IMR-90 (cell line): ENCODE results near the gene CTBP1. TPM values are rescaled to one million over a fixed set of nuclear protein-coding genes. Genes with fewer than 3 reads are reported as not detected.
A peak's percentile ranks its signal among the peaks of the same experiment; 100 is the strongest.

ENCODE experiments used
- ATAC-seq: fragments of 200-7000 bp; cut with Tn5 transposase; 2 replicates; pipeline ENCODE4 v1.9.1; 2020; ENCODE audit warnings: low read depth, mild to moderate bottlenecking, moderate library complexity
- BruUV-seq: library from RNA; stranded (reverse); fragments of 400-500 nt; replicated peaks from 2 replicates; lab custom pipeline; 2021; lab: Mats Ljungman, UMichigan
- CTCF ChIA-PET: fragments of 300-600 bp; formaldehyde crosslinking; extraction: SDS; loops from one replicate; lab custom pipeline; 2021; ENCODE audit warnings: antibody characterized with exemption; lab: Yijun Ruan, JAX
- POLR2A ChIA-PET: fragments of 300-600 bp; sonication (Branson Sonifier 250); formaldehyde crosslinking; loops from one replicate; lab custom pipeline; 2022; ENCODE audit warnings: antibody characterized with exemption; ENCODE audit not compliant: unreplicated experiment; lab: Charles Lee
- DNase-seq: peaks from one replicate; pipeline ENCODE4 v3.0.0; 2013
- H2AFZ ChIP-seq: replicated peaks from 2 replicates; pipeline ENCODE3; 2013; ENCODE audit warnings: low read length, mild to moderate bottlenecking; ENCODE audit not compliant: poor library complexity
- H2AK5ac ChIP-seq: 2 replicates; pipeline ENCODE4 v1.6.1; 2013; ENCODE audit warnings: low read depth, low read length, inconsistent platforms
- H2AK9ac ChIP-seq: replicated peaks from 2 replicates; pipeline ENCODE3; 2013; ENCODE audit warnings: mild to moderate bottlenecking, low read depth, low read length, moderate library complexity; ENCODE audit not compliant: poor library complexity
- H2BK120ac ChIP-seq: 2 replicates; pipeline ENCODE4 v1.6.1; 2013; ENCODE audit warnings: low read depth, low read length, inconsistent platforms
- H2BK15ac ChIP-seq: 3 replicates; pipeline ENCODE4 v1.6.1; 2013; ENCODE audit warnings: low read depth, low read length, inconsistent platforms
- H2BK20ac ChIP-seq: 2 replicates; pipeline ENCODE4 v1.6.1; 2013; ENCODE audit warnings: low read depth, mild to moderate bottlenecking, inconsistent platforms, low read length, moderate library complexity
- H2BK5ac ChIP-seq: 2 replicates; pipeline ENCODE4 v1.6.1; 2013; ENCODE audit warnings: mild to moderate bottlenecking, low read depth, low read length, inconsistent platforms; ENCODE audit not compliant: poor library complexity, severe bottlenecking
- H3K14ac ChIP-seq: replicated peaks from 2 replicates; pipeline ENCODE4 v1.6.1; 2013; ENCODE audit warnings: low read depth, low read length, inconsistent platforms
- H3K18ac ChIP-seq: 2 replicates; pipeline ENCODE4 v1.6.1; 2013; ENCODE audit warnings: low read depth, low read length, control low read depth
- H3K23ac ChIP-seq: 2 replicates; pipeline ENCODE4 v1.6.1; 2013; ENCODE audit warnings: low read depth, low read length, inconsistent platforms
- H3K27ac ChIP-seq: 2 replicates; pipeline ENCODE4 v1.5.1; 2013; ENCODE audit warnings: mild to moderate bottlenecking, control low read depth, low read length; ENCODE audit not compliant: insufficient read depth
- H3K27me3 ChIP-seq: 2 replicates; pipeline ENCODE4 v1.6.1; 2013; ENCODE audit warnings: low read length; ENCODE audit not compliant: control insufficient read depth, insufficient read depth
- H3K36me3 ChIP-seq: 2 replicates; pipeline ENCODE4 v1.6.1; 2013; ENCODE audit warnings: low read length, mixed read lengths; ENCODE audit not compliant: control insufficient read depth, insufficient read depth
- H3K4ac ChIP-seq: 2 replicates; pipeline ENCODE4 v1.6.1; 2013; ENCODE audit warnings: low read depth, low read length, inconsistent platforms
- H3K4me1 ChIP-seq: 2 replicates; pipeline ENCODE4 v1.6.1; 2013; ENCODE audit warnings: low read length, mixed read lengths; ENCODE audit not compliant: control insufficient read depth, insufficient read depth
- H3K4me2 ChIP-seq: 2 replicates; pipeline ENCODE4 v1.6.1; 2013; ENCODE audit warnings: low read depth, mild to moderate bottlenecking, control low read depth, low read length, moderate library complexity
- H3K4me3 ChIP-seq: 2 replicates; pipeline ENCODE4 v1.5.1; 2013; ENCODE audit warnings: low read depth, mild to moderate bottlenecking, control low read depth, low read length, moderate library complexity; ENCODE audit not compliant: insufficient read depth
- H3K56ac ChIP-seq: 2 replicates; pipeline ENCODE4 v1.6.1; 2013; ENCODE audit warnings: low read length, inconsistent platforms; ENCODE audit not compliant: insufficient read depth; ENCODE audit errors: extremely low read depth
- H3K79me1 ChIP-seq, 2 experiments: 2 replicates each; pipeline ENCODE4 v1.6.1; 2013; ENCODE audit warnings: low read length in 2 of 2, inconsistent platforms in 1 of 2, low read depth in 1 of 2
- H3K9ac ChIP-seq: 2 replicates; pipeline ENCODE4 v1.6.1; 2013; ENCODE audit warnings: low read depth, low read length, control low read depth
- H3K9me1 ChIP-seq: 2 replicates; pipeline ENCODE4 v1.6.1; 2013; ENCODE audit warnings: low read length, inconsistent platforms; ENCODE audit not compliant: insufficient read depth
- H3K9me3 ChIP-seq: 2 replicates; pipeline ENCODE4 v1.6.1; 2013; ENCODE audit warnings: low read length; ENCODE audit not compliant: control insufficient read depth, insufficient read depth
- H4K20me1 ChIP-seq: 2 replicates; pipeline ENCODE4 v1.6.1; 2013; ENCODE audit warnings: low read length, inconsistent platforms; ENCODE audit not compliant: insufficient read depth
- H4K5ac ChIP-seq: 2 replicates; pipeline ENCODE4 v1.6.1; 2013; ENCODE audit warnings: mild to moderate bottlenecking, low read depth, low read length, control low read depth
- H4K8ac ChIP-seq, 2 experiments: 2 replicates each; pipeline ENCODE4 v1.6.1; 2013; ENCODE audit warnings: low read depth in 2 of 2, low read length in 2 of 2, control low read depth in 1 of 2, inconsistent platforms in 1 of 2
- H4K91ac ChIP-seq: 2 replicates; pipeline ENCODE4 v1.6.1; 2013; ENCODE audit warnings: low read depth, low read length, inconsistent platforms; ENCODE audit not compliant: insufficient read depth
- BHLHE40 ChIP-seq: fragments of 150-350 bp; IDR thresholded peaks from 2 replicates; pipeline ENCODE4 v1.6.1; 2016; ENCODE audit warnings: mild to moderate bottlenecking, low read depth, low read length
- CEBPB ChIP-seq: IDR thresholded peaks from 2 replicates; pipeline ENCODE4 v1.6.1; 2012; ENCODE audit warnings: low read depth, low read length, improper control_type of control experiment
- CHD1 ChIP-seq: IDR thresholded peaks from 2 replicates; pipeline ENCODE4 v1.6.1; 2012; ENCODE audit warnings: low read depth, low read length, improper control_type of control experiment
- FOS ChIP-seq: fragments of 150-350 bp; IDR thresholded peaks from 2 replicates; pipeline ENCODE4 v1.6.1; 2016; ENCODE audit warnings: low read depth, low read length
- MAFK ChIP-seq: IDR thresholded peaks from 2 replicates; pipeline ENCODE4 v1.6.1; 2012; ENCODE audit warnings: low read depth, low read length, improper control_type of control experiment
- MAZ ChIP-seq: IDR thresholded peaks from 2 replicates; pipeline ENCODE4 v1.6.1; 2012; ENCODE audit warnings: low read depth, mild to moderate bottlenecking, low read length, improper control_type of control experiment, moderate library complexity, borderline replicate concordance
- MXI1 ChIP-seq: IDR thresholded peaks from 2 replicates; pipeline ENCODE4 v1.6.1; 2012; ENCODE audit warnings: low read depth, mild to moderate bottlenecking, low read length, moderate library complexity, borderline replicate concordance
- NFE2L2 ChIP-seq: fragments of 150-350 bp; IDR thresholded peaks from 2 replicates; pipeline ENCODE4 v1.6.1; 2016; ENCODE audit warnings: low read depth, mild to moderate bottlenecking, low read length
- POLR2A ChIP-seq: IDR thresholded peaks from 2 replicates; pipeline ENCODE4 v1.6.1; 2012; ENCODE audit warnings: mild to moderate bottlenecking, low read depth, low read length
- RAD21 ChIP-seq: IDR thresholded peaks from 2 replicates; pipeline ENCODE4 v1.6.1; 2012; ENCODE audit warnings: low read length, improper control_type of control experiment
- RCOR1 ChIP-seq: IDR thresholded peaks from 2 replicates; pipeline ENCODE4 v1.6.1; 2012; ENCODE audit warnings: mild to moderate bottlenecking, low read length, improper control_type of control experiment; ENCODE audit not compliant: insufficient replicate concordance
- SMC3 ChIP-seq: fragments of 150-350 bp; IDR thresholded peaks from 2 replicates; pipeline ENCODE4 v1.6.1; 2016; ENCODE audit warnings: low read depth, mild to moderate bottlenecking, antibody characterized with exemption, low read length, moderate library complexity
- WGBS, 2 experiments: methylation state at CpG; one replicate each; pipeline versions ENCODE4 v1.1.5 to v1.1.7; 2013; ENCODE audit warnings: missing lambda C conversion rate in 2 of 2; ENCODE audit not compliant: insufficient read length in 1 of 2; ENCODE audit errors: extremely low coverage in 2 of 2; 5-methylcytosine and 5-hydroxymethylcytosine counted together
- dilution Hi-C: fragments of 300-500 bp; cut with HindIII; formaldehyde crosslinking; loops from one replicate; pipeline ENCODE4 v1.14.3; 2018; ENCODE audit warnings: low sequenced_read_pairs; ENCODE audit not compliant: unreplicated experiment
- in situ Hi-C: fragments of 300-500 bp; cut with MboI; formaldehyde crosslinking; loops from 3 replicates; pipeline ENCODE4 v1.14.3; 2019; ENCODE audit warnings: low sequenced_read_pairs, inconsistent platforms, mixed read lengths
- intact Hi-C: fragments of 100-400 bp; cut with micrococcal nuclease; formaldehyde crosslinking; loops from 2 replicates; pipeline ENCODE4 v1.10.0; 2022
- polyA plus RNA-seq, 3 experiments: library from polyadenylated mRNA; depleted of rRNA; stranded (reverse); fragments of >200 nt; gene quantifications; 2 replicates each; pipeline ENCODE4 v1.2.3, GENCODE V29; 2012; ENCODE audit warnings: low replicate concordance in 1 of 3
- total RNA-seq: library from RNA; depleted of rRNA; stranded (reverse); fragments of >200 nt; gene quantifications from 2 replicates; pipeline ENCODE4 v1.2.3, GENCODE V29; 2012
- TF ChIP-seq, protein P1 (sequence below): fragments of 150-350 bp; IDR thresholded peaks from 2 replicates; pipeline ENCODE4 v1.6.1; 2017; ENCODE audit warnings: mild to moderate bottlenecking, antibody characterized with exemption, low read length, low read depth
- TF ChIP-seq, protein P2 (sequence below): conservative IDR thresholded peaks from 2 replicates; pipeline ENCODE4 v1.5.1; 2012; ENCODE audit warnings: mild to moderate bottlenecking, low read depth, low read length, improper control_type of control experiment

The CTBP1 gene
- total and polyA plus RNA-seq, 2 of the 4 experiments (the other 2 are of a cell fraction) = 147 to 212 TPM

DNA sequence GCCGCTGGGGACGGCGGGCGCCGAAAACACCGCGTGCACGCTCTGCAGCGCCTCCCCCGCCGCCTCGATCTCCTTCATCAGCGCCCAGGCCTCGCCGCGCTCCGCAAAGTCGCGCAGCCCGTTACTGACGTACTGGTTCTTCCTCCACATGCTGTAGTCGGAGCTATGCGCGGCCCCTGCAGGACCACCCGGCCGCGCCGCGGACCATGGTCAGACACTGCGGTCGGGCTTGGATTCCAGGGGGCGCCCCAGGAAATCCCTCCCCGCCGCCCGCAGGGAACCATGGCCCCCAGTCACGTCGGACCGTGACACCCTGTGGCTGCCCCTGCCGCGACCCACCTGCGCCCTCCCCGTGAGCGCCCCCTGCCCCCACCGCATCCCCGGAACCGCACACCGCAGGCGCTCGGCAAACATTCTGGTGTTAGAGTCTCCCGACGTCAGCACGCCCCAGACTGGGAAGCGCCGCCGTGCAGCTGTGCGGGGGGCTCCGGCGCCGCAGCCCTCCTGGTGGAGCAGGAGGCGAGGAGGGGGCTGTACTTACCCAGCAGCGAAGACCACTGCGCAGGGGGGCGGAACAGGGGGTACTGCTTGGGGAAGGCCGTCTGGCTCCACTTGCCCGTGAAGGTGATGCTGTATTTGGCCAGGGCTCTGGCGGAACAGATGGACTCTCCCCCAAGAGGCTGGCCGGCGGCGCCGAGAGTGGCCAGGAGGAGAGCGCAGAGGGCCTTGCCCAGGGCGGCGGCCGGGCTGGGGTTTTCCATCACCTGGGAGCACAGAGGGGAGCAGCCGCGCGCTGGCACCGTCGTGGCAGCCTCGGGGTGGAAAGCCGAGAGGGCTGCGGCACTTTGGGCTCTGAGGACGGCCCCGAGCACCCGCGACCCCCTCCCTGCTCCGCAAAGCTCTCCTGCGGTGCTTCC lies 77.4 kb downstream of the CTBP1 start:
- WGBS, 2 experiments = 33% methylated on average over 50 of the region's 88 CpGs; no CpG with 5 or more reads in 1 of the 2 experiments
- H3K56ac ChIP-seq = no peak overlapping the region
- H3K4ac ChIP-seq = peak overlapping the region; percentile 43; the same call in 1 of the 2 replicates
- no peaks in the 10 kb centered on the region for H3K9me3 ChIP-seq
- H3K9me1 ChIP-seq = peaks cover 3% of the 10 kb centered on the region; the same call in 1 of the 2 replicates
- dilution Hi-C loops = no loop called here
- H3K36me3 ChIP-seq = peaks cover 22% of the 10 kb centered on the region; the same call in 1 of the 2 replicates
- ChIA-PET CTCF (no interaction called here), POLR2A (interaction anchor here (0.8 kb wide), 1 partner anchor 76 kb away, joined by 4 read pairs; no protein-coding TSS in a partner anchor)
- H2BK5ac ChIP-seq = no peak overlapping the region
- H2BK20ac ChIP-seq = no peak overlapping the region
- peaks cover 18% of the 10 kb centered on the region for H3K4me1 ChIP-seq
- no peak overlapping the region for H2BK15ac ChIP-seq
- in situ Hi-C loops = loop anchor here (25.0 kb wide), 1 partner anchor 466 kb away; no protein-coding TSS in a partner anchor
- no peaks in the 10 kb centered on the region for H4K20me1 ChIP-seq
- peak overlapping the region; percentile 86 for H2AK9ac ChIP-seq
- no peak for DNase-seq
- no peak overlapping the region for H3K14ac ChIP-seq
- TF ChIP-seq RAD21 = no peak
- TF ChIP-seq RCOR1 = no peak
- TF ChIP-seq MXI1 = no peak
- TF ChIP-seq CEBPB = no peak
- TF ChIP-seq SMC3 = no peak
- TF ChIP-seq, protein P1, sequence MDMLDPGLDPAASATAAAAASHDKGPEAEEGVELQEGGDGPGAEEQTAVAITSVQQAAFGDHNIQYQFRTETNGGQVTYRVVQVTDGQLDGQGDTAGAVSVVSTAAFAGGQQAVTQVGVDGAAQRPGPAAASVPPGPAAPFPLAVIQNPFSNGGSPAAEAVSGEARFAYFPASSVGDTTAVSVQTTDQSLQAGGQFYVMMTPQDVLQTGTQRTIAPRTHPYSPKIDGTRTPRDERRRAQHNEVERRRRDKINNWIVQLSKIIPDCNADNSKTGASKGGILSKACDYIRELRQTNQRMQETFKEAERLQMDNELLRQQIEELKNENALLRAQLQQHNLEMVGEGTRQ = no peak
- TF ChIP-seq, protein P2, sequence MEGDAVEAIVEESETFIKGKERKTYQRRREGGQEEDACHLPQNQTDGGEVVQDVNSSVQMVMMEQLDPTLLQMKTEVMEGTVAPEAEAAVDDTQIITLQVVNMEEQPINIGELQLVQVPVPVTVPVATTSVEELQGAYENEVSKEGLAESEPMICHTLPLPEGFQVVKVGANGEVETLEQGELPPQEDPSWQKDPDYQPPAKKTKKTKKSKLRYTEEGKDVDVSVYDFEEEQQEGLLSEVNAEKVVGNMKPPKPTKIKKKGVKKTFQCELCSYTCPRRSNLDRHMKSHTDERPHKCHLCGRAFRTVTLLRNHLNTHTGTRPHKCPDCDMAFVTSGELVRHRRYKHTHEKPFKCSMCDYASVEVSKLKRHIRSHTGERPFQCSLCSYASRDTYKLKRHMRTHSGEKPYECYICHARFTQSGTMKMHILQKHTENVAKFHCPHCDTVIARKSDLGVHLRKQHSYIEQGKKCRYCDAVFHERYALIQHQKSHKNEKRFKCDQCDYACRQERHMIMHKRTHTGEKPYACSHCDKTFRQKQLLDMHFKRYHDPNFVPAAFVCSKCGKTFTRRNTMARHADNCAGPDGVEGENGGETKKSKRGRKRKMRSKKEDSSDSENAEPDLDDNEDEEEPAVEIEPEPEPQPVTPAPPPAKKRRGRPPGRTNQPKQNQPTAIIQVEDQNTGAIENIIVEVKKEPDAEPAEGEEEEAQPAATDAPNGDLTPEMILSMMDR = no peak
- no peak for TF ChIP-seq FOS
- TF ChIP-seq MAFK = no peak
- TF ChIP-seq CHD1 = no peak
- no peak for TF ChIP-seq POLR2A
- TF ChIP-seq BHLHE40 = no peak
- TF ChIP-seq MAZ = no peak
- TF ChIP-seq NFE2L2 = no peak
- H3K9ac ChIP-seq = peak overlapping the region; percentile 62
- no TSS peak for BruUV-seq
- no peak overlapping the region for H2AK5ac ChIP-seq
- H3K4me2 ChIP-seq = no peak overlapping the region; the same call in 1 of the 2 replicates
- peak overlapping the region; percentile 68 for H3K27ac ChIP-seq
- peak overlapping the region; percentile 3; the same call in 1 of the 2 replicates for H4K91ac ChIP-seq
- no peak overlapping the region for H4K8ac ChIP-seq
- H4K5ac ChIP-seq = no peak overlapping the region; the same call in 1 of the 2 replicates
- H3K23ac ChIP-seq = no peak overlapping the region
- no peak for ATAC-seq
- no peak overlapping the region for H2AFZ ChIP-seq
- no peaks in the 10 kb centered on the region for H3K27me3 ChIP-seq
- no peak overlapping the region; the same call in 1 of the 2 replicates for H3K18ac ChIP-seq
- no peak overlapping the region for H2BK120ac ChIP-seq
- intact Hi-C loops = loop anchor here (2.0 kb wide), 1 partner anchor 37 kb away; no protein-coding TSS in a partner anchor
- H3K79me1 ChIP-seq = peaks cover 0 to 5% of the 10 kb centered on the region in 2 experiments; a peak in 1 of 4 replicates
- H3K4me3 ChIP-seq = peak overlapping the region; percentile 43
